Common myeloid progenitor, CD34-positive (primary cell): ENCODE data around the gene SSH3.
A peak's percentile ranks its signal among the peaks of the same experiment; 100 is the strongest.

ENCODE experiments used
- CTCF ChIA-PET: fragments of 350-600 bp; sonication (Branson Sonifier 250); formaldehyde crosslinking; loops from one replicate; lab custom pipeline; 2021; ENCODE audit warnings: antibody characterized with exemption; lab: Charles Lee
- POLR2A ChIA-PET: fragments of 350-600 bp; sonication (Branson Sonifier 250); formaldehyde crosslinking; loops from one replicate; lab custom pipeline; 2021; ENCODE audit warnings: antibody characterized with exemption; lab: Charles Lee
- DNase-seq, 3 donors: peaks; one replicate each; pipeline versions ENCODE4 v3.0.0 to v3.0.0-alpha.2; 2013
- H3K27ac ChIP-seq, 2 experiments: 1 replicate in 1 of 2; 2 replicates in 1 of 2; pipeline ENCODE4 v1.7.0; 2013; ENCODE audit warnings: inconsistent platforms in 2 of 2, low read length in 2 of 2, mild to moderate bottlenecking in 2 of 2, low read depth in 1 of 2, moderate library complexity in 1 of 2; ENCODE audit not compliant: severe bottlenecking in 2 of 2, insufficient read depth in 1 of 2, poor library complexity in 1 of 2
- H3K27me3 ChIP-seq, 5 experiments: replicated peaks in 2 of 5; 1 replicate in 3 of 5; 2 replicates in 2 of 5; pipeline versions ENCODE4 v1.6.1 to v1.7.0; 2013; ENCODE audit warnings: low read length in 4 of 5, mild to moderate bottlenecking in 2 of 5, moderate library complexity in 2 of 5, inconsistent platforms in 1 of 5; ENCODE audit not compliant: insufficient read depth in 5 of 5, control insufficient read depth in 4 of 5
- H3K36me3 ChIP-seq, 4 experiments: 1 replicate in 2 of 4; 2 replicates in 2 of 4; pipeline versions ENCODE4 v1.6.1 to v1.7.0; 2013; ENCODE audit warnings: low read length in 3 of 4, control low read depth in 1 of 4, mild to moderate bottlenecking in 1 of 4; ENCODE audit not compliant: control insufficient read depth in 4 of 4, insufficient read depth in 4 of 4
- H3K4me1 ChIP-seq, 4 experiments: 1 replicate in 3 of 4; 2 replicates in 1 of 4; pipeline versions ENCODE4 v1.6.1 to v1.7.1; 2013; ENCODE audit warnings: low read length in 3 of 4, mild to moderate bottlenecking in 3 of 4, control low read depth in 1 of 4, inconsistent platforms in 1 of 4, moderate library complexity in 1 of 4; ENCODE audit not compliant: control insufficient read depth in 4 of 4, insufficient read depth in 4 of 4; ENCODE audit errors: control extremely low read depth in 1 of 4
- H3K4me3 ChIP-seq, 7 experiments: 1 replicate in 4 of 7; 2 replicates in 3 of 7; pipeline versions ENCODE4 v1.5.1 to v1.7.0; 2013; ENCODE audit warnings: mild to moderate bottlenecking in 7 of 7, low read length in 6 of 7, moderate library complexity in 6 of 7, inconsistent platforms in 2 of 7, low read depth in 2 of 7, control low read depth in 1 of 7; ENCODE audit not compliant: insufficient read depth in 4 of 7, control insufficient read depth in 1 of 7; ENCODE audit errors: extremely low read depth in 1 of 7
- H3K9me3 ChIP-seq, 5 experiments: 1 replicate in 4 of 5; 2 replicates in 1 of 5; pipeline versions ENCODE4 v1.6.1 to v1.7.1; 2013; ENCODE audit warnings: low read length in 4 of 5, mild to moderate bottlenecking in 2 of 5, inconsistent platforms in 1 of 5, low read depth in 1 of 5, moderate library complexity in 1 of 5; ENCODE audit not compliant: control insufficient read depth in 4 of 5, insufficient read depth in 2 of 5; ENCODE audit errors: control extremely low read depth in 1 of 5
- WGBS: methylation state at CpG from one replicate; pipeline ENCODE4 v1.1.5; 2013; ENCODE audit not compliant: insufficient coverage; 5-methylcytosine and 5-hydroxymethylcytosine counted together

The SSH3 gene

DNA sequence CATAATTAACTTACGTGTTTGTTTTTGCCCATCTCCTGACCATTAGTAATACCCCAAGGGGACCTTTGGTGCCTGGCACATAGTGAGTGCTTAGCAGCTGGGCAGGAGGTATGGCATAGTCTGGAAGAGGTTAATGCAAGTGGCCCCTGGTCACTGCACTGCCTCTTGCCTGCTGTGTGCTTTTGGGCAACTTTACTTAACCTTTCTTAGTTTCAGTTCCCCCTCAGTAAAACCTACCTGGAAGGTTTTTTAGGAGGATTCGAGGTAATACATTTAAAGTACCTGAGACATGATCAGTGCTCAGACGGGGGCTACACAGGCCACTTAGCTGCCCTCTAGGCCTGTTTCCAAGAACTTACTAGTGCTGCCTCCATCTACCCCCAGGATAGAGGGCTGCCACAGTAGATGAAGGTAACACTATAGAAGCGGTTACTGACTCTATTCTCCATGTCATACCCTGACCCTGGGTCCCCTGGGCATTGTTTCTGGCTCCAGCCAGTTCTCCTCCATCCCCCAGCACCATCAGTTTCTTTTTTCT lies 46.7 kb downstream of the SSH3 start:
- H3K27ac ChIP-seq = no peak overlapping the region
- 87% methylated on average over 2 of the region's 4 CpGs for WGBS
- no peak for DNase-seq
- peaks cover 0 to 4% (median 0%) of the 10 kb centered on the region in 4 experiments for H3K36me3 ChIP-seq
- ChIA-PET POLR2A (no interaction called here), CTCF (interaction anchor here (0.8 to 20.0 kb wide), 9 partner anchors 10 to 100 kb away, joined by 3 to 892 read pairs (median 3); partner anchors contain the start of genes CLCF1 and RAD9A)
- peaks cover 7 to 54% (median 38%) of the 10 kb centered on the region in 4 experiments for H3K4me1 ChIP-seq
- no peak overlapping the region for H3K4me3 ChIP-seq
- H3K27me3 ChIP-seq = no peaks in the 10 kb centered on the region
- H3K9me3 ChIP-seq = no peaks in the 10 kb centered on the region

GRCh38 chr11:67351275-67352005 lies 48.1 kb downstream of the SSH3 start:
- no peaks in the 10 kb centered on the region for H3K27me3 ChIP-seq
- H3K36me3 ChIP-seq = peaks cover 0 to 4% (median 0%) of the 10 kb centered on the region in 4 experiments
- H3K4me3 ChIP-seq = peak overlapping the region in 1 of 7 experiments; percentile 11
- WGBS = 33% methylated on average over 6 of the region's 11 CpGs
- ChIA-PET CTCF (interaction anchor here (0.6 to 20.0 kb wide), 26 partner anchors 8 to 231 kb away, joined by 3 to 892 read pairs (median 4); partner anchors contain the start of genes CLCF1 and RAD9A), POLR2A (interaction anchor here (0.7 to 1.1 kb wide), 2 partner anchors 36 to 78 kb away, joined by 3 read pairs; no protein-coding TSS in a partner anchor)
- H3K4me1 ChIP-seq = peaks cover 7 to 41% (median 35%) of the 10 kb centered on the region in 4 experiments
- no peaks in the 10 kb centered on the region for H3K9me3 ChIP-seq
- no peak overlapping the region for H3K27ac ChIP-seq
- peak; percentile 79 to 87 (median 80) for DNase-seq

GRCh38 chr11:67352546-67353316 lies 49.4 kb downstream of the SSH3 start:
- POLR2A ChIA-PET = interaction anchor here (0.6 to 2.5 kb wide), 12 partner anchors 12 to 79 kb away, joined by 3 to 14 read pairs (median 4); partner anchors contain the start of genes ANKRD13D and PPP1CA
- Histone ChIP-seq H3K27ac (peak overlapping the region; percentile 79 to 92), H3K9me3 (no peaks in the 10 kb centered on the region), H3K4me3 (peak overlapping the region; percentile 59 to 95 (median 79)), H3K27me3 (no peaks in the 10 kb centered on the region), H3K4me1 (peaks cover 7 to 52% (median 41%) of the 10 kb centered on the region in 4 experiments), H3K36me3 (peaks cover 0 to 4% (median 0%) of the 10 kb centered on the region in 4 experiments)
- peak in 1 of 3 donors; percentile 46 for DNase-seq
- 16% methylated on average over 21 of the region's 25 CpGs for WGBS
- CTCF ChIA-PET = interaction anchor here (1.0 to 20.0 kb wide), 12 partner anchors 10 to 230 kb away, joined by 3 to 892 read pairs (median 5); partner anchors contain the start of genes CLCF1 and RAD9A

- Histone ChIP-seq H3K9me3 (no peaks in the 10 kb centered on the region), H3K4me1 (peaks cover 7 to 58% (median 36%) of the 10 kb centered on the region in 4 experiments), H3K4me3 (peak within 1 kb of the TSS; percentile 59 to 95 (median 79)), H3K27me3 (no peaks in the 10 kb centered on the region), H3K36me3 (peaks cover 0 to 4% (median 0%) of the 10 kb centered on the region in 4 experiments), H3K27ac (peak within 1 kb of the TSS; percentile 79 to 92)
- POLR2A ChIA-PET = interaction anchor here (0.6 to 2.5 kb wide), 14 partner anchors 9 to 122 kb away, joined by 3 to 14 read pairs (median 4); partner anchors contain the start of genes ANKRD13D and PPP1CA
- WGBS = under 1% methylated on average over 22 of the region's 37 CpGs
- DNase-seq = peak; percentile 92 to 95 (median 95)
- CTCF ChIA-PET = interaction anchor here (0.6 to 20.0 kb wide), 12 partner anchors 9 to 299 kb away, joined by 3 to 892 read pairs (median 4); partner anchors contain the start of genes CLCF1 and RAD9A
These were observed 50.2 kb downstream of the SSH3 start, which contains the start of gene POLD4 for GRCh38 chr11:67353317-67354074. Gene POLD4 (minus strand): TSS chr11:67353546. CDS start chr11:67353399, 147 bp downstream.

GRCh38 chr11:67354075-67355022 lies 51.0 kb downstream of the SSH3 start:
- POLR2A ChIA-PET = interaction anchor here (0.6 to 2.5 kb wide), 10 partner anchors 8 to 122 kb away, joined by 3 to 14 read pairs (median 4); partner anchors contain the start of gene ANKRD13D
- CTCF ChIA-PET = interaction anchor here (0.6 to 20.0 kb wide), 10 partner anchors 8 to 300 kb away, joined by 3 to 892 read pairs (median 4); partner anchors contain the start of genes CLCF1 and RAD9A
- Histone ChIP-seq H3K9me3 (no peaks in the 10 kb centered on the region), H3K27me3 (no peaks in the 10 kb centered on the region), H3K27ac (peak overlapping the region; percentile 46 to 92), H3K36me3 (peaks cover 0 to 4% (median 0%) of the 10 kb centered on the region in 4 experiments), H3K4me1 (peaks cover 7 to 58% (median 35%) of the 10 kb centered on the region in 4 experiments), H3K4me3 (peak overlapping the region in 6 of 7 experiments; percentile 50 to 95 (median 84))
- DNase-seq = peak in 1 of 3 donors; percentile 29
- WGBS = 62% methylated on average over 6 of the region's 8 CpGs
